ENCODE data around the gene NQO1.

DNA sequence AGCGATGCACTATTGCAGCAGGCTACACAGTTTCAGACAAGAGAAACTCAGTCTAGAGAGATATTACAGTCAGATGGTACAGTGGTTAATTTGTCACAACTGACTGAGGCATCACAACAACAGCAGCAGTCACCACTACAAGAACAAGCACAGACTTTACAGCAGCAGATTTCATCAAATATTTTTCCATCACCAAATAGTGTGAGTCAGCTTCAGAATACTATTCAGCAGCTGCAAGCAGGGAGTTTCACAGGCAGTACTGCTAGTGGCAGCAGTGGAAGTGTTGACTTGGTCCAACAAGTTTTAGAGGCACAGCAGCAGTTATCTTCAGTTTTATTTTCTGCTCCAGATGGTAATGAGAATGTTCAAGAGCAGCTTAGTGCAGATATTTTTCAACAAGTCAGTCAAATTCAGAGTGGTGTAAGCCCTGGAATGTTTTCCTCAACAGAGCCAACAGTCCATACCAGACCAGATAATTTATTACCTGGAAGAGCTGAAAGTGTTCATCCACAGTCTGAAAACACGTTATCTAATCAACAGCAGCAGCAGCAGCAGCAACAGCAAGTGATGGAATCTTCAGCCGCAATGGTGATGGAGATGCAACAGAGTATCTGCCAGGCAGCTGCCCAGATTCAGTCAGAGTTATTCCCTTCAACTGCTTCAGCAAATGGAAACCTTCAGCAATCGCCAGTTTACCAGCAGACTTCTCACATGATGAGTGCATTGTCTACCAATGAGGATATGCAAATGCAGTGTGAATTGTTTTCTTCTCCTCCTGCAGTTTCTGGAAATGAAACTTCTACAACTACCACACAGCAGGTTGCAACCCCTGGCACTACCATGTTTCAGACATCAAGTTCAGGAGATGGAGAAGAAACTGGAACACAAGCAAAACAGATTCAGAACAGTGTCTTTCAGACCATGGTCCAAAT is 34.1 kb downstream of the NQO1 start:
- TF ChIP-seq, protein P1, sequence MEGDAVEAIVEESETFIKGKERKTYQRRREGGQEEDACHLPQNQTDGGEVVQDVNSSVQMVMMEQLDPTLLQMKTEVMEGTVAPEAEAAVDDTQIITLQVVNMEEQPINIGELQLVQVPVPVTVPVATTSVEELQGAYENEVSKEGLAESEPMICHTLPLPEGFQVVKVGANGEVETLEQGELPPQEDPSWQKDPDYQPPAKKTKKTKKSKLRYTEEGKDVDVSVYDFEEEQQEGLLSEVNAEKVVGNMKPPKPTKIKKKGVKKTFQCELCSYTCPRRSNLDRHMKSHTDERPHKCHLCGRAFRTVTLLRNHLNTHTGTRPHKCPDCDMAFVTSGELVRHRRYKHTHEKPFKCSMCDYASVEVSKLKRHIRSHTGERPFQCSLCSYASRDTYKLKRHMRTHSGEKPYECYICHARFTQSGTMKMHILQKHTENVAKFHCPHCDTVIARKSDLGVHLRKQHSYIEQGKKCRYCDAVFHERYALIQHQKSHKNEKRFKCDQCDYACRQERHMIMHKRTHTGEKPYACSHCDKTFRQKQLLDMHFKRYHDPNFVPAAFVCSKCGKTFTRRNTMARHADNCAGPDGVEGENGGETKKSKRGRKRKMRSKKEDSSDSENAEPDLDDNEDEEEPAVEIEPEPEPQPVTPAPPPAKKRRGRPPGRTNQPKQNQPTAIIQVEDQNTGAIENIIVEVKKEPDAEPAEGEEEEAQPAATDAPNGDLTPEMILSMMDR (IDR thresholded peaks at IDR 0.05), result no peak
- no peak for TF ChIP-seq EZH2 (IDR thresholded peaks at IDR 0.05; ENCODE audit: borderline replicate concordance, insufficient read depth, low read depth, low read length, poor library complexity, severe bottlenecking)
